ENCODE data around the gene UPK3A. TPM values are rescaled to one million over a fixed set of nuclear protein-coding genes. Genes with fewer than 3 reads are reported as not detected.

Gene UPK3A
- total and polyA plus RNA-seq, 2 of the 8 experiments (the other 6 are each of a cell fraction or from before 2014, with no cell fraction given): 0.35 to 1.7 TPM

DNA sequence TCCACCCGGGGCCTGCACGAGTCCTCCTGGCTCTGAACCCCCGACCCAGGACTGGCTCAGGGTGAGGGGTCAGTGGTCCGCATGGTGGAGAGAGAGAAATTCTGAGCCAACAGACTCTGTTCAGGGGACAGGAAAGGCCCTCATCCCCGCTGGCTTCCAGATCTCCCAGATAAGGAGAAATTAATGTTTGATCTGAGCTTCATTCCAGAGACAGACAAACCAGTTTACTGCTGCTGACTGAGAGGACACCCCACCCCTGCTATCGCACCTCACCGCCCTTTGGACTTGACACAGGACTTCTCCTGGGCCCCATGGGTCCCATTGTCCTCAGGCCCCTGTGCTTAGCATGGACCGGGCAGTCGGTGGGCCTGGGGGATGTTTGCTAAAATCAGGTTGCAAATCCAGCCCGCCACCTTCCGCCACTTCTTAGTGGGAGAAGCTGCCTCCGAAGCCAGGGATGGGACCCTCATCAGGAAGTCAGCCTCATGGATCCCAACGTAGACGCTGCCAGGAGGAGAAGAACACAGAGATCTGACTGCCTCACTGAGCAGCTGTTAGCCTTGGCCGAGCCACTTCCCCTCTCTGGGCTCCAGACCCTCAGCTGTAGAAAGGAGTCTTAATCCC is 11.2 kb upstream of the UPK3A start:
- Histone ChIP-seq H3K79me1 (ENCODE audit: low read depth, low read length) (no peaks in the 10 kb centered on the region), H4K20me1 (replicated peaks in 1 of 2; ENCODE audit: control insufficient read depth in 1 of 2, insufficient read depth in 2 of 2, low read length in 2 of 2) (no peaks in the 10 kb centered on the region), H3K18ac (ENCODE audit: extremely low read depth, low read length) (no peak overlapping the region), H2BK5ac (ENCODE audit: low read depth, low read length) (no peak overlapping the region), H3K23me2 (ENCODE audit: low read depth, low read length) (peaks cover 6% of the 10 kb centered on the region; the same call in 1 of the 2 replicates), H2BK12ac (ENCODE audit: low read depth, low read length) (no peak overlapping the region), H2BK15ac (ENCODE audit: low read length) (no peak overlapping the region), H3K9me3 (ENCODE audit: insufficient read depth in 2 of 2, low read depth in 1 of 2, low read length in 1 of 2) (no peaks in the 10 kb centered on the region), H3K36me3 (ENCODE audit: control insufficient read depth in 2 of 4, insufficient read depth in 4 of 4, low read length in 3 of 4) (no peaks in the 10 kb centered on the region), H2AK5ac (ENCODE audit: low read depth, low read length) (no peak overlapping the region), H3K14ac (ENCODE audit: insufficient read length) (no peak overlapping the region), H2BK20ac (ENCODE audit: low read length) (no peak overlapping the region), H3K4me1 (replicated peaks in 1 of 4; ENCODE audit: control insufficient read depth in 3 of 4, insufficient read depth in 4 of 4, low read length in 3 of 4) (peaks cover 5 to 10% (median 7%) of the 10 kb centered on the region in 4 experiments; a peak in 6 of 7 replicates), H2AFZ (ENCODE audit: low read length) (no peak overlapping the region), H3K4me2 (ENCODE audit: insufficient read depth in 1 of 2, low read depth in 2 of 2, low read length in 2 of 2) (no peak overlapping the region), H3K9ac (replicated peaks in 1 of 4; ENCODE audit: extremely low read depth in 1 of 4, low read depth in 3 of 4, low read length in 3 of 4) (no peak overlapping the region), H2BK120ac (replicated peaks; ENCODE audit: low read depth, low read length) (no peak overlapping the region), H3K23ac (ENCODE audit: insufficient read length) (no peak overlapping the region), H4K91ac (replicated peaks; ENCODE audit: insufficient read length, low read length) (no peak overlapping the region), H4K8ac (ENCODE audit: extremely low read depth, insufficient read depth, low read length) (no peak overlapping the region), H3K79me2 (ENCODE audit: control insufficient read depth in 1 of 2, insufficient read depth in 2 of 2, low read length in 2 of 2) (no peaks in the 10 kb centered on the region), H3K4ac (replicated peaks; ENCODE audit: insufficient read length, low read depth, low read length) (no peak overlapping the region), H3K27me3 (replicated peaks in 1 of 4; ENCODE audit: control insufficient read depth in 3 of 4, extremely low read depth in 1 of 4, insufficient read depth in 3 of 4, low read length in 3 of 4) (peaks cover 0 to 10% (median 8%) of the 10 kb centered on the region in 4 experiments; a peak in 5 of 7 replicates), H3K27ac (ENCODE audit: low read depth, low read length) (no peak overlapping the region), H4K5ac (ENCODE audit: insufficient read length, low read depth, low read length) (no peak overlapping the region), H3K56ac (replicated peaks; ENCODE audit: insufficient read length, low read depth, low read length) (no peak overlapping the region), H3K4me3 (ENCODE audit: extremely low read depth in 1 of 4, insufficient read depth in 2 of 4, low read depth in 3 of 4, low read length in 4 of 4) (no peak overlapping the region)
- DNase-seq (ENCODE audit: low read depth in 1 of 2, low spot score in 2 of 2) (no peak), FAIRE-seq (no peak)
- ChIA-PET CTCF (ENCODE audit: partially characterized antibody) (interaction anchor here (1.2 kb wide), 1 partner anchor 167 kb away, joined by 4 read pairs; no protein-coding TSS in a partner anchor), POLR2A (ENCODE audit: partially characterized antibody) (interaction anchor here (0.6 kb wide), 1 partner anchor 50 kb away, joined by 4 read pairs; no protein-coding TSS in a partner anchor)
- 92% methylated on average over 15 of the region's 15 CpGs; no CpG with 5 or more reads in 1 of the 2 experiments for WGBS, 2 experiments (ENCODE audit: extremely low coverage in 1 of 2, insufficient coverage in 1 of 2, insufficient read length in 1 of 2, insufficient replicate concordance in 2 of 2, low coverage in 1 of 2, low lambda C conversion rate in 2 of 2, missing lambda C conversion rate in 1 of 2)
- TF ChIP-seq TAF7 (optimal IDR thresholded peaks at IDR 0.05; ENCODE audit: borderline replicate concordance, low read depth, low read length): no peak
- no peak for TF ChIP-seq CREB1 (IDR thresholded peaks at IDR 0.05)
- no peak for TF ChIP-seq POU5F1 (IDR thresholded peaks at IDR 0.05; ENCODE audit: low read depth, low read length)
- no peak for TF ChIP-seq KDM1A (IDR thresholded peaks at IDR 0.05; ENCODE audit: borderline replicate concordance, low read length)
- TF ChIP-seq TAF1 (IDR thresholded peaks at IDR 0.05; ENCODE audit: low read depth, low read length): no peak
- no peak for TF ChIP-seq TCF12 (IDR thresholded peaks at IDR 0.05; ENCODE audit: low read depth, low read length)
- TF ChIP-seq SIRT6 (IDR thresholded peaks at IDR 0.05; ENCODE audit: low read length): no peak
- no peak for TF ChIP-seq SP1 (IDR thresholded peaks at IDR 0.05; ENCODE audit: low read depth, low read length)
- TF ChIP-seq EGR1 (IDR thresholded peaks at IDR 0.05; ENCODE audit: borderline replicate concordance, low read depth, low read length): no peak
- no peak for TF ChIP-seq RNF2 (IDR thresholded peaks at IDR 0.05; ENCODE audit: borderline replicate concordance, low read depth, low read length, missing control alignments, poor library complexity, severe bottlenecking)
- TF ChIP-seq SP2 (IDR thresholded peaks at IDR 0.05; ENCODE audit: low read length): no peak
- no peak for TF ChIP-seq CTBP2 (IDR thresholded peaks at IDR 0.05; ENCODE audit: borderline replicate concordance, insufficient read depth, insufficient read length, low read length)
- no peak for TF ChIP-seq NRF1 (IDR thresholded peaks at IDR 0.05; ENCODE audit: low read depth, low read length)
- TF ChIP-seq SRF (IDR thresholded peaks at IDR 0.05; ENCODE audit: low read depth, low read length): no peak
